Activated CD8-positive, alpha-beta T cell treated with anti-CD3 and anti-CD28 coated beads for 36 hours (primary cell): ENCODE results near the gene PSMC3IP. TPM values are rescaled to one million over a fixed set of nuclear protein-coding genes. Genes with fewer than 3 reads are reported as not detected.
A peak's percentile ranks its signal among the peaks of the same experiment; 100 is the strongest.
"Not testable (repeated sequence)": the region's sequence is repeated elsewhere in the genome, so short reads cannot be mapped to it uniquely, and the experiment has no call there.

ENCODE experiments used
- ATAC-seq: fragments of 200-7000 bp; cut with Tn5 transposase; one replicate; pipeline ENCODE4 v1.10.0; 2021; ENCODE audit warnings: mild to moderate bottlenecking, moderate library complexity
- CTCF ChIA-PET: fragments of 350-600 bp; sonication (Branson Sonifier 250); formaldehyde crosslinking; loops from one replicate; lab custom pipeline; 2021; ENCODE audit warnings: antibody characterized with exemption; lab: Charles Lee
- POLR2A ChIA-PET: fragments of 350-600 bp; sonication (Branson Sonifier 250); formaldehyde crosslinking; loops from one replicate; lab custom pipeline; 2021; ENCODE audit warnings: antibody characterized with exemption; lab: Charles Lee
- DNase-seq: peaks from one replicate; pipeline ENCODE4 v3.0.0-alpha.2; 2020
- H3K27ac Mint-ChIP-seq: one replicate; pipeline ENCODE4 v1.8.0; 2021; ENCODE audit warnings: mild to moderate bottlenecking, mixed read lengths
- H3K27me3 Mint-ChIP-seq: one replicate; pipeline ENCODE4 v1.8.0; 2021; ENCODE audit warnings: mixed read lengths
- H3K36me3 Mint-ChIP-seq: one replicate; pipeline ENCODE4 v1.8.0; 2021; ENCODE audit warnings: low read depth, mixed read lengths
- H3K4me1 Mint-ChIP-seq: one replicate; pipeline ENCODE4 v1.8.0; 2021; ENCODE audit warnings: low read depth, mixed read lengths
- H3K4me3 Mint-ChIP-seq: one replicate; pipeline ENCODE4 v1.8.0; 2021; ENCODE audit warnings: mild to moderate bottlenecking, moderate library complexity, mixed read lengths
- H3K9me3 Mint-ChIP-seq: one replicate; pipeline ENCODE4 v1.8.0; 2021; ENCODE audit warnings: mixed read lengths
- CTCF ChIP-seq: fragments of 200-600 bp; IDR thresholded peaks from one replicate; pipeline ENCODE4 v1.8.0; 2022; ENCODE audit warnings: antibody characterized with exemption, mild to moderate bottlenecking
- intact Hi-C: fragments of 100-400 bp; cut with micrococcal nuclease; formaldehyde crosslinking; loops from one replicate; pipeline ENCODE4 v1.10.0; 2022
- total RNA-seq, 2 experiments: library from RNA; stranded (reverse); gene quantifications; one replicate each; pipeline ENCODE4 v1.2.3, GENCODE V29; 2021

The PSMC3IP gene
- total RNA-seq, 2 experiments from 2014 or later, result 18.1 to 21.4 TPM

- ChIA-PET CTCF (interaction anchor here (0.7 to 1.5 kb wide), 8 partner anchors 10 to 388 kb away, joined by 3 to 11 read pairs (median 3); partner anchors contain the start of genes HCRT and NAGLU), POLR2A (interaction anchor here (1.2 to 1.7 kb wide), 2 partner anchors 13 to 19 kb away, joined by 3 to 5 read pairs; partner anchors contain the start of gene NAGLU)
- peak overlapping the region; percentile 29 for H3K4me3 Mint-ChIP-seq
- DNase-seq, result no peak
- intact Hi-C loops, result no loop called here
- no peaks in the 10 kb centered on the region for H3K9me3 Mint-ChIP-seq
- no peaks in the 10 kb centered on the region for H3K27me3 Mint-ChIP-seq
- peaks cover 2% of the 10 kb centered on the region for H3K36me3 Mint-ChIP-seq
- peaks cover 14% of the 10 kb centered on the region for H3K4me1 Mint-ChIP-seq
- no peak for ATAC-seq
- TF ChIP-seq CTCF, result no peak
- H3K27ac Mint-ChIP-seq, result no peak overlapping the region
Observed at GRCh38 chr17:42548993-42549755, 28.4 kb downstream of the PSMC3IP start.

DNA sequence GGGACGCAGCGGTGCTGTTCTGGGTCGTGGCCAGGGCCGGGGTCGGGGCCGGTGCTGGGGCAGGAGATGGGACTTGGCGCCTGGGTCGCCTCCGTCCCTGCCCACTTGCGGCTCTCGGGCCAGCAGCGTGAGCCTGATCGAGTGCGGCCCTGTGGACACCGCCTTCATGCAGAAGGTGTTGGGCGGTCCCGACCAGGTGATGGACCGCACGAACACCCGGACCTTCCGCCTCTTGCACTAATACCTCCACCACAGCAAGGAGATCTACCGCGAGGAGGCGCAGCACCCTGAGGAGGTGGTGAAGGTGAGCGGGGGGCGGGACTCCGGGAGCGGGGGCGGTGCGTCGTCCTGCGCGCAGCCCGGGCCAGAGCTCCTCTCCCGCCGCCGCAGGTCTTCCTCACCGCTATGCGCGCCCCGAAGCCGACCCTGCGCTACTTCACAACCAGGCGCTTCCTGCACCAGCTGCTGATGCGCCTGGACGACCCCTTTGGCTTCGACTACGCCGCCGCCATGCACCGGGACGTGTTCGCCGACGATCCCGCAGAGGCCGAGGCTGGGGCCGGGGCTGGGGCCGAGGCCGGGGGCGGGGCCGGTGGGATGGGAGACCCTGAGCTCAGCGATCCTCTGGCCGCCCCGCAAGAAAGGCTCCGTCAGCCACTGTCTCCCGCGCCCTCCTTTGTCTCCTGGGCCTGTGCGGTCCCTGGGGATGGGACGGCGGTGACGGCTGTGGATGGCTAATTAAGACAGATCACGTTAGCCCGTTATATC lies 29.3 kb downstream of the PSMC3IP start:
- intact Hi-C loops, result no loop called here
- no peaks in the 10 kb centered on the region for H3K9me3 Mint-ChIP-seq
- peak; percentile 75 for TF ChIP-seq CTCF
- ATAC-seq (peak; percentile 91), DNase-seq (peak; percentile 91)
- H3K27me3 Mint-ChIP-seq, result no peaks in the 10 kb centered on the region
- no peak overlapping the region for H3K27ac Mint-ChIP-seq
- H3K4me1 Mint-ChIP-seq, result peaks cover 14% of the 10 kb centered on the region
- CTCF ChIA-PET, result interaction anchor here (0.7 to 1.5 kb wide), 11 partner anchors 11 to 388 kb away, joined by 3 to 11 read pairs (median 3); partner anchors contain the start of genes HCRT and NAGLU
- peaks cover 2% of the 10 kb centered on the region for H3K36me3 Mint-ChIP-seq
- POLR2A ChIA-PET, result interaction anchor here (1.2 to 1.7 kb wide), 2 partner anchors 12 to 18 kb away, joined by 3 to 5 read pairs; partner anchors contain the start of gene NAGLU
- H3K4me3 Mint-ChIP-seq, result peak overlapping the region; percentile 35

DNA sequence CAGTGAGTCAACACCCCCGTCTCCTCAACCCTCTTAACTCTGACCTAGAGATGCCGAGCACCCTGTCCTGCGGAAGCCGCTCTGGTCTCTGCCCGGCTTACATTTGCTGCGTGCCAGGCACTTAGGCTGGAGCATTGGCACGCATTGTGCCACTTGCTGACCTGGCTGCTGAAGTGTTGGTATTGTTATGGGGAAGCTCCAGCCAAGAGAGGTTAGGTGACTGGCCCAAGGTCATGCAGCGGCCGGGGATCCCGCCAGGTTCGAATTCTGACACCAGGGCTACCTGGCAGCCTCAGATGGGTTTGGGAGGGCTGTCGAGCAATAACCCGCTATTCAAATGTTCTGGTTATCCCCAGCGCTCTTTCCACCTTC lies 29.8 kb downstream of the PSMC3IP start:
- POLR2A ChIA-PET, result interaction anchor here (1.7 kb wide), 1 partner anchor 12 kb away, joined by 5 read pairs; the partner anchor contains the start of gene NAGLU
- H3K4me1 Mint-ChIP-seq, result peaks cover 14% of the 10 kb centered on the region
- no peaks in the 10 kb centered on the region for H3K27me3 Mint-ChIP-seq
- intact Hi-C loops, result no loop called here
- CTCF ChIA-PET, result interaction anchor here (0.8 to 1.5 kb wide), 4 partner anchors 11 to 116 kb away, joined by 3 to 11 read pairs (median 4); partner anchors contain the start of gene NAGLU
- no peak for TF ChIP-seq CTCF
- no peaks in the 10 kb centered on the region for H3K36me3 Mint-ChIP-seq
- H3K9me3 Mint-ChIP-seq, result no peaks in the 10 kb centered on the region
- DNase-seq, result no peak
- no peak overlapping the region for H3K27ac Mint-ChIP-seq
- H3K4me3 Mint-ChIP-seq, result no peak overlapping the region
- ATAC-seq, result no peak

DNA sequence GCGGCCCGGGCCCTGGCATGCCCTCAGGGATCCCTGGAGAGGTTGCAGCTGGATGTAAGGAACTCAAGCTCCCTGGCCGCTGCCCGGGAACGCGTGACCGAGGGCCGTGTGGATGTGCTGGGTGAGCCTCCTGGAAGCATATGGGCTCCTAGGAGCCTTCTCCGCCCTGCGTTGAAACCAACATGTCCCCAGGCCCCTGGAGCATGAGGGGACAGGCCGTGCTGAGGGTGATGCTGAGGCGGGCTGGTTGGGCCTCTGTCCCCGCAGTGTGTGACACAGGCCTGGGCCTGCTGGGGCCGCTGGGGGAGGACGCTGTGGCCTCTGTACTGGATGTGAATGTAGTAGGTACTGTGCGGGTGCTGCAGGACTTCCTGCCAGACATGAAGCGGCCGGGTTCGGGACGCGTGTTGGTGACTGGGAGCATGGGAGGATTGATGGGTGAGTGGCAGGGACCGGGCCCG lies 30.5 kb downstream of the PSMC3IP start:
- CTCF ChIA-PET, result interaction anchor here (1.4 kb wide), 1 partner anchor 18 kb away, joined by 3 read pairs; no protein-coding TSS in a partner anchor

DNA sequence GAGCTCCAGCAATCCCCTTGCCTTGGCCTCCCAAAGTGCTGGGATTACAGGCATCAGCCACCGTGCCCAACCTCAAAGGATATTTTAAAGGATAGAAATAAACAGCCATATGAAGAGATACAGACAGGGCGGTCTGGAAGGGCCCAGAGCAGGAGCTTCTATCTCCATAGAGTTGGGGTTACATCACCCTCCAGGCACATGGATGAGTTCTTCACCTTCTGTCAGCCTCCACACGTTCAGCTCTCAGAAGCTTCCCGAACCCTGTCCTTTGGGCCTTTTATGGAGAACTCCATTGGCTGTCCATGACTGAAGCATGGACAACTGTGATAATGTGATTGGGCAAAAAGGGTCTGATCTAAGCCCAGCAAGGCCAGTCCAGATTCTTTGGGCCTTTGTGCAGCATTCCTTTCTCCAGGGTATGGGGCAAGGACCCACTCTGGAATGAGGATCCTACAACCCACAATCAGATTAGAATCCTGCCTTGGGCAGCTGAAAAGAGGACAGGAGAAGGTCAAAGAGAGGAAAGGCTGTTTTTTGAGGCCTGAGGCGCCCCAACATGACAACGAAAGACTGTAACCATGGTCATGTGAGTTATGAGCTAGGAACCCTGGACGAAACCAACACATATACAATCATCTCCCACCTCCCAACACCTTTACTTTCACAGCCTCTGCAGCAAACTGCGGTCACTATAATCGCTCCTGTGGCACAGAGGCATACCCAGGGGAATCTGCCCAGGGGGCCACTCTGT lies 31.6 kb downstream of the PSMC3IP start:
- intact Hi-C loops, H3K4me3 Mint-ChIP-seq, H3K36me3 Mint-ChIP-seq, H3K27me3 Mint-ChIP-seq, H3K27ac Mint-ChIP-seq, ATAC-seq, DNase-seq, H3K9me3 Mint-ChIP-seq: not testable (repeated sequence)
- CTCF ChIA-PET, result interaction anchor here (1.6 kb wide), 1 partner anchor 9 kb away, joined by 4 read pairs; no protein-coding TSS in a partner anchor
- POLR2A ChIA-PET, result interaction anchor here (0.6 to 1.2 kb wide), 3 partner anchors 10 to 825 kb away, joined by 3 to 6 read pairs (median 4); partner anchors contain the start of gene NAGLU
- peaks cover 20% of the 10 kb centered on the region for H3K4me1 Mint-ChIP-seq

More for the DNA sequence above, 30.5 kb downstream of the PSMC3IP start:
- POLR2A ChIA-PET, result no interaction called here
- ATAC-seq (no peak), DNase-seq (no peak)
- Mint-ChIP-seq H3K27me3 (no peaks in the 10 kb centered on the region), H3K4me3 (no peak overlapping the region), H3K4me1 (peaks cover 14% of the 10 kb centered on the region), H3K9me3 (no peaks in the 10 kb centered on the region), H3K27ac (no peak overlapping the region), H3K36me3 (no peaks in the 10 kb centered on the region)
- TF ChIP-seq CTCF, result no peak
- intact Hi-C loops, result no loop called here
